Measurements from ENCODE around the gene ZC3H7B.
"Not testable (repeated sequence)": the region's sequence is repeated elsewhere in the genome, so short reads cannot be mapped to it uniquely, and the experiment has no call there.

ZC3H7B gene

GRCh38 chr22:41383085-41383484 lies 81.8 kb downstream of the ZC3H7B start:
- no peak for DNase-seq

- no peak for DNase-seq
Measured at GRCh38 chr22:41384128-41384527, 82.8 kb downstream of the ZC3H7B start.

- no peak for DNase-seq
Measured at GRCh38 chr22:41387341-41387740, 86.0 kb downstream of the ZC3H7B start.

GRCh38 chr22:41394012-41394356 lies 92.7 kb downstream of the ZC3H7B start:
- DNase-seq = no peak

DNA sequence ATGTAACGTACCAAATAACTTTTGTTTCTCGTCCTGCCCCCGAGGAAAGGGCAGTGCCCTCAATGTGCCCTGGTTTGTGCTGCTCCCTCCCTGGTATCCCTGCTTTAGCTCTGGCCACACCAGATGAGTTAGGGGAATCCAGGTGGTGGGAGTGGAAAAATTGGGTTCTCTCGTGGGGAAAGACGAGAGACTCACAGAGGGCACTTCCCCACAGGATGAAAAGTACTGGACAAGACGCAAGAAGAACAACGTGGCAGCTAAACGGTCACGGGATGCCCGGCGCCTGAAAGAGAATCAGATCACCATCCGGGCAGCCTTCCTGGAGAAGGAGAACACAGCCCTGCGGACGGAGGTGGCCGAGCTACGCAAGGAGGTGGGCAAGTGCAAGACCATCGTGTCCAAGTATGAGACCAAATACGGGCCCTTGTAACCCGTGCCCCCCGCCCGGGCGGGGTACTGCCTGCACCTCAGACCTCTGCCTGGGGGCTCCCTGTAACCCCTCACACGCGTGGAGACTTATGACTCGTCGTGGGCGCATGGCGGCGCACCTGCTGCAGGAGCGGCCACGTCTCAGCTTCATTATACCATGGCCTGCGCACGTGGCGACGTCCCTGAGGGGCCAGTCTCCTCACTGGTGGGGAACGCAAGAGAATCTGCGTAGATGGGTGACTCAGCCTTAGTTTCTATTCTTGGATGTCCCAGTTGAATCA lies 94.4 kb downstream of the ZC3H7B start:
- no peak for DNase-seq

DNA sequence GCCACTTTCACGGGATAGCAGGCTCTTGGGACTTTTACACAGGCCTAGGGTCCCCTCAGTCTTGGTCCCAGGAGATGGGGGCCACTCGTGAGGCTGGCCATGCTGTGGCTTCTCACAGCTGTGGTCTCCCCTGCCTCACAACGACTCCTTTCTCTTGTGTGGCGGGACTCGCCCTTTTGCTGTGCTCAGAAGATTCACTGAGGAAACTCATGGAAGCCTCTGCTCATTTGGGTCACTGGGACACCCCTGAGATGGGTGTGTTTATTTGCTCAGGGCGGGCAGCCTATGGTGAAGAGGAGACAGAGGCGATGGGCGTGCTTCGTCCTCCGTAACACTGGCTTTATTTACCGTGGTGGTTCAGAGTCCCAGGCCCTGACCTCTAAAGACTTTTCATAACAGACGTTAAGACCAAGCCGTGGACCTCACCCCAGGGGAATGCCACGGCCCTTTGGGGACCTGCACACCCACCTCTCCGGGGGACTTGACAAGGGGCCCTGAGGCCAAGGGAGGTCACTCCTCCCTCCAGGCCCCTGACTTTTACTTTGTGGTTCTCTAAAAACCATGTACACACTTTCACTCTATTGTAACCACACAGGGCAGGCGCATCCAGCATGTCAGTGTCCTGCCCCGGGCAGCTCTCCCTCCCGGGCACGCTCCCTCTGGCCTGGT lies 96.0 kb downstream of the ZC3H7B start:
- DNase-seq = no peak

DNA sequence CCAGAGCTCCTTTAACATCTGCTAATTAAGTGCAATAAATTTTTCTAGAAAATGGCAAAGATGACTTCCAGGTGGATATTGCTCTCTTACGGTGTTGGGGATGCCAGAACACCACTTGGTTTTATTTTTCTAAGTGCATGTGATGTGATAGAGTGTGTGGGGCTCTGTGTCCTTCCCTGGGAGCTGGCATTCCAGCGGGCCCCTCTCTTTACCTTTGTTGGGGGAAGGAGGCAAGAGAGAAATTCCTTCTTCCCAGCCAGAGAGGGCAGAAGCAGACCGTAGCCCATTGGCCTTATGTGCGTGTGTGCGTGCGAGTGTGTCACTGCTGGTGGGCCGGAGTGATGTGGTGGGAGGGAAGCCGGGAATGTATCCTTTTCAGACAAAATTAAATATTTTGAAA lies 97.6 kb downstream of the ZC3H7B start:
- DNase-seq = no peak

DNA sequence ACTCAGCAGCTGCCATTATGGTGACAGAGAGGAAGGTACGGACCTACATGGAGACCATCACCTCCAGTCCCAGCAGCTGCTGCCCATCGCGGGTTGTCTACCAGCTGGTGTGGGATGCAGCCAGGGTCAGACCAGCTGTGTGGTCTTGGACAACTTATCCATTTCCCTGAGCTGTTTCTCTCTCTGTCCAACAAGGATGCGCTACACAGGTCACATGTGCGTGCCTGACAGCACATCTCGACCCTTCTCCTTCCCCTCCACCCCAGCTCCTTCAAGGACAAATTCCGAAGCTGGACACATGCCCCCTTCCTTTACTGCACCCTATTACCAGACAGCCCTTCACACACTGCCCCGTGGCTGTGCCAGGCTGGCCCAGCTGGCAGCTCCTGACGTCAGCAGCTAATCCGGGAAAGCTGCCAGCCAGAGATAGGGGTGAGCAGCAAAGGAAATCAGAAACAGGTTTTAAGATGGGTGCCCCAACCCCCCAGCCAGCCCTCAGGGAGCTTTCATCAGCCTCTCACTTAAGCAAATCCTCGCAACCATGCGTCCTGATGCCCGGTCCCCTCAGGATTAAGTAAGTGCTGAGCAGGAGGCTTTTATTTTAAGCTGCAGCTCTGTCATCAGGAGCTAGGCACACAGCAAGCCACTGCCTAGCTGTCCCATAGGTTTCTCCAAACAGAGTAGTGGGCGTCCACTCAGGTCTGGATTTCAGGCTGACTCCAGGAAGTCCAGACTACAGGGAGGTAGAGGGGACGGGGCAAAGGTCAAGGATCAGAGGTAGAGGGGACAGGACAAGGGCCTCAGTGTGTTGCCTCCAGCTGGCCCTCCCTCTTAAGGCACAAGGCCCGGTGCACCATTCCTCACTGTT lies 100.7 kb downstream of the ZC3H7B start:
- peak; percentile 50 to 82 for DNase-seq

DNA sequence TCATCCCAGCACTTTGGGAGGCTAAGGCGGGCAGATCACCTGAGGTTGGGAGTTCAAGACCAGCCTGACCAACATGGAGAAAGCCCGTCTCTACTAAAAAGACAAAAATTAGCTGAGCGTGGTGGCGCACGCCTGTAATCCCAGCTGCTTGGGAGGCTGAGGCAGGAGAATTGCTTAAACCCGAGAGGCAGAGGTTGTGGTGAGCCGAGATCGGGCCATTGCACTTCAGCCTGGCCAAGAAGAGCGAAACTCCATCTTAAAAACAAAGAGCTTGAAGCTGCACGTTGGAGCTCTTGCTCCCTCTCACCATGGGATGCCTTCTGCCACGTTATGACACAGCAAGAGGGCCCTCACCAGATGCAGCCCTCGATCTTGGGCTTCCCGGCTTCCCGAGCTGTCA lies 101.5 kb downstream of the ZC3H7B start:
- not testable (repeated sequence) for DNase-seq

DNA sequence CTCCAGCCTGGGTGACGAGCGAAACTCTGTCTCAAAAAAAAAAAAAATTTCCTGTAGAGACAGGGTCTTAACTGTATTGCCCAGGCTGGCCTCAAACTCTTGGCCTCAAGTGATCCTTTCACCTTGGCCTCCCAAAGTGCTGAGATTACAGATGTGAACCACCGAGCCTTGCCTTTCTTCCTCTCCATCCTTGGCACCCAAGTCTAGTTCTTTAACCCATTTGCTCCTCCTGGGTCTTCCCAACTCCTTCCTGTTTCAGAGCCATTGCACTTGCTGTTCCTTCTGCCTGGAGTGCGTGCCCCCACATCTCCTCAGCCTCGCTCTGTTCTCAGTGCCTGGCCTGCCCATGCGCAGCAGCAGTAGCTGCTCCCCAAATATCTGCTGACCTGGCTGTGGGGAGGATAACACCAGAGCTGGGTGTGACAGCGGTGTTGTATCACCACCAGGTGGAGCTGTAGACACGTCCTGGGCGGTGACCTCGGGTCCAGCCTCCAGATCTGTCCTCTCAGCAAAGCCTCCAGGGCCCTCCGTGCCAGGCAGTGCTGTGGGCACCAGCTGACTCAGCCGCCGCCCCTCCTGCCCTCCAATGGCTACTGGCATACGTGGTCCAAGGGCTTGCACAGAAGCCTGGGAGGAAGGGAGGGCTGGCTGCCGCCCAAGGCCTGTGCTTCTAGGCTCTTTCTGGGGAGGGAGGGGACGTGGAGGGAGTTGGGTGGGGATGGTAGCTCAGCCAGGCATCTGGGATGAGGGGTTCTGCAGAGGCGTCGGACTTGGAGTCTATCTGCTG lies 102.4 kb downstream of the ZC3H7B start:
- peak; percentile 49 to 90 for DNase-seq

GRCh38 chr22:41405588-41405987 lies 104.3 kb downstream of the ZC3H7B start:
- DNase-seq = no peak

DNA sequence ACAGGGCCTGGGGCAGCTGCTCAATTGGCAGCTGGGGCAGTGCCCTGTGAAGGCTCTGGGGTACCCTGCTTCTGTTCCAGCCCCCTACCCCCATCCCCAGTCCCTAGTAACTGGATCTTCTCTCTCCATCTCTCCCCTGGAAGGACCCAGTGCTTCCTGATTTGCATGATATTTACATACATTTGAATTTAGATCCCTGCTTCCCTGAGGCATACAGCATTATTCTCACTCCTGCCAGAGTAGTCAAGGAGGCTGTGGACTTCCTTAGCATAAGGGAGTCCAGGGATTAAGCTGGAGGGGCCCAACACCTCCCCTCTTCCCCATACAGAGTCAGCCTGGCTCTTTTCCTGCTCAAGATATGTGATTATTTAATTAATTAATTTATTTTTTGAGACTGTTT lies 105.1 kb downstream of the ZC3H7B start:
- no peak for DNase-seq

GRCh38 chr22:41407433-41407832 lies 106.1 kb downstream of the ZC3H7B start:
- no peak for DNase-seq

DNA sequence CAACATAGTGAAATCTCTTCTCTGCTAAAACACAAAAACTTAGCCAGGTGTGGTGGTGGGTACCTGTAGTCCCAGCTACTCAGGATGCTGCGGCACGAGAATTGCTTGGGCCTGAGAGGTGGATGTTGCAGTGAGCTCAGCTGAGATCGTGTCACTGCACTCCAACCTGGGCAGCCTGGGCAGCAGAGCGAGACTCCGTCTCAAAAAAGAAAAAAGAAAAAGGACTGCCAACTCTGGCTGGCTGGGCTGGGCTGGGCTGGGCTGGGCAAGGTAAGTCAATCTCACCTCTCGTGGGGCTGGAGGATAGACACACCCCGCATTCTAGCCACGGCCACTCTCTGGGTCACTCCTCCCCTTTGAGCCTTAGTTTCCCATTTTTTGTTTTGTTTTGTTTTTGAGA lies 107.3 kb downstream of the ZC3H7B start:
- no peak for DNase-seq
